ENCODE measurements around the gene RXRG. TPM values are rescaled to one million over a fixed set of nuclear protein-coding genes. Genes with fewer than 3 reads are reported as not detected.
"Not testable (repeated sequence)": the region's sequence is repeated elsewhere in the genome, so short reads cannot be mapped to it uniquely, and the experiment has no call there.

Gene RXRG
- total and polyA plus RNA-seq, 2 of the 8 experiments (the other 6 are each of a cell fraction or from before 2014, with no cell fraction given): not detected

DNA sequence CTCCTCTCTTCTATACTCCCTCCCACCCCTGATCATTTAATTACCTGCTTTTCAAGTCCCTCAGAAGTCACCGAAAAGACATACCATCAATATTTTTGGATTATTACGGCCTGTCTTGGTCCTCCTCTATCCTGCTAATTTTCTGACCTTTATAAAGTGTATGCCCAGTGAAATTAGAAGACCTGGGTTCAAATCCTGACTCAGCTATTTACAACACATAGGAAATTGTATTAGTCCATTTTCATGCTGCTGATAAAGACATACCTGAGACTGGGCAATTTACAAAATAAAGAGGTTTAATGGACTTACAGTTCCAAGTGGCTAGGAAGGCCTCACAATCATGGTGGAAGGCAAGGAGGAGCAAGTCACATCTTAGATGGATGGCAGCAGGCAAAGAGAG is 14.8 kb upstream of the RXRG start:
- H3K18ac ChIP-seq (ENCODE audit: extremely low read depth, low read length); H3K79me1 ChIP-seq (ENCODE audit: low read depth, low read length); H3K27ac ChIP-seq (ENCODE audit: low read depth, low read length); H4K20me1 ChIP-seq (replicated peaks in 1 of 2; ENCODE audit: control insufficient read depth in 1 of 2, insufficient read depth in 2 of 2, low read length in 2 of 2); H3K27me3 ChIP-seq (replicated peaks in 1 of 4; ENCODE audit: control insufficient read depth in 3 of 4, extremely low read depth in 1 of 4, insufficient read depth in 3 of 4, low read length in 3 of 4); H4K91ac ChIP-seq (replicated peaks; ENCODE audit: insufficient read length, low read length); H3K9ac ChIP-seq (replicated peaks in 1 of 4; ENCODE audit: extremely low read depth in 1 of 4, low read depth in 3 of 4, low read length in 3 of 4); H3K9me3 ChIP-seq (ENCODE audit: insufficient read depth in 2 of 2, low read depth in 1 of 2, low read length in 1 of 2); H3K23me2 ChIP-seq (ENCODE audit: low read depth, low read length); H3K14ac ChIP-seq (ENCODE audit: insufficient read length); H3K4me3 ChIP-seq (ENCODE audit: extremely low read depth in 1 of 4, insufficient read depth in 2 of 4, low read depth in 3 of 4, low read length in 4 of 4); H2BK12ac ChIP-seq (ENCODE audit: low read depth, low read length); POLR2A ChIA-PET (ENCODE audit: partially characterized antibody); H3K36me3 ChIP-seq (ENCODE audit: control insufficient read depth in 2 of 4, insufficient read depth in 4 of 4, low read length in 3 of 4); H2AFZ ChIP-seq (ENCODE audit: low read length); H2BK5ac ChIP-seq (ENCODE audit: low read depth, low read length); H3K4me1 ChIP-seq (replicated peaks in 1 of 4; ENCODE audit: control insufficient read depth in 3 of 4, insufficient read depth in 4 of 4, low read length in 3 of 4); H2BK15ac ChIP-seq (ENCODE audit: low read length); DNase-seq (ENCODE audit: low read depth in 1 of 2, low spot score in 2 of 2); H2BK20ac ChIP-seq (ENCODE audit: low read length); H2BK120ac ChIP-seq (replicated peaks; ENCODE audit: low read depth, low read length); H2AK5ac ChIP-seq (ENCODE audit: low read depth, low read length); H3K4me2 ChIP-seq (ENCODE audit: insufficient read depth in 1 of 2, low read depth in 2 of 2, low read length in 2 of 2); H3K56ac ChIP-seq (replicated peaks; ENCODE audit: insufficient read length, low read depth, low read length); H4K8ac ChIP-seq (ENCODE audit: extremely low read depth, insufficient read depth, low read length); FAIRE-seq; H3K23ac ChIP-seq (ENCODE audit: insufficient read length); H3K4ac ChIP-seq (replicated peaks; ENCODE audit: insufficient read length, low read depth, low read length); H3K79me2 ChIP-seq (ENCODE audit: control insufficient read depth in 1 of 2, insufficient read depth in 2 of 2, low read length in 2 of 2); H4K5ac ChIP-seq (ENCODE audit: insufficient read length, low read depth, low read length): not testable (repeated sequence)
- 97% methylated on average over 2 of the region's 2 CpGs; no CpG with 5 or more reads in 1 of the 2 experiments for WGBS, 2 experiments (ENCODE audit: extremely low coverage in 1 of 2, insufficient coverage in 1 of 2, insufficient read length in 1 of 2, insufficient replicate concordance in 2 of 2, low coverage in 1 of 2, low lambda C conversion rate in 2 of 2, missing lambda C conversion rate in 1 of 2)
- CTCF ChIA-PET (ENCODE audit: partially characterized antibody): interaction anchor here (0.9 kb wide), 1 partner anchor 17 kb away, joined by 3 read pairs; no protein-coding TSS in a partner anchor
